ENCODE data around the gene IGSF9B.

- TF ChIP-seq, protein P1, sequence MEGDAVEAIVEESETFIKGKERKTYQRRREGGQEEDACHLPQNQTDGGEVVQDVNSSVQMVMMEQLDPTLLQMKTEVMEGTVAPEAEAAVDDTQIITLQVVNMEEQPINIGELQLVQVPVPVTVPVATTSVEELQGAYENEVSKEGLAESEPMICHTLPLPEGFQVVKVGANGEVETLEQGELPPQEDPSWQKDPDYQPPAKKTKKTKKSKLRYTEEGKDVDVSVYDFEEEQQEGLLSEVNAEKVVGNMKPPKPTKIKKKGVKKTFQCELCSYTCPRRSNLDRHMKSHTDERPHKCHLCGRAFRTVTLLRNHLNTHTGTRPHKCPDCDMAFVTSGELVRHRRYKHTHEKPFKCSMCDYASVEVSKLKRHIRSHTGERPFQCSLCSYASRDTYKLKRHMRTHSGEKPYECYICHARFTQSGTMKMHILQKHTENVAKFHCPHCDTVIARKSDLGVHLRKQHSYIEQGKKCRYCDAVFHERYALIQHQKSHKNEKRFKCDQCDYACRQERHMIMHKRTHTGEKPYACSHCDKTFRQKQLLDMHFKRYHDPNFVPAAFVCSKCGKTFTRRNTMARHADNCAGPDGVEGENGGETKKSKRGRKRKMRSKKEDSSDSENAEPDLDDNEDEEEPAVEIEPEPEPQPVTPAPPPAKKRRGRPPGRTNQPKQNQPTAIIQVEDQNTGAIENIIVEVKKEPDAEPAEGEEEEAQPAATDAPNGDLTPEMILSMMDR (IDR thresholded peaks at IDR 0.05): no peak
- no peak for TF ChIP-seq POLR2AphosphoS5 (IDR thresholded peaks at IDR 0.05; ENCODE audit: low read depth, low read length)
These were observed 20.4 kb upstream of the IGSF9B start for GRCh38 chr11:133977067-133977677.

Data from Panc1 (cell line).